ENCODE data around the gene CALU. TPM values are rescaled to one million over a fixed set of nuclear protein-coding genes. Genes with fewer than 3 reads are reported as not detected.

The CALU gene
- total and polyA plus RNA-seq, 8 donors, result 177 to 239 (median 205) TPM

- Histone ChIP-seq H3K4me3 (no peak overlapping the region), H3K27me3 (peaks cover 0 to 3% of the 10 kb centered on the region in 2 donors), H3K4me1 (no peaks in the 10 kb centered on the region), H3K36me3 (no peaks in the 10 kb centered on the region), H3K27ac (no peak overlapping the region), H3K9me3 (no peaks in the 10 kb centered on the region)
- intact Hi-C loops (cut with DNase I), result no loop called here
- no peak for ATAC-seq
- DNase-seq, result no peak
- TF ChIP-seq CTCF (IDR thresholded peaks at IDR 0.05), result no peak
Observed at GRCh38 chr7:128799451-128799850, 60.3 kb downstream of the CALU start.

GRCh38 chr7:128800567-128800966, 61.4 kb downstream of the CALU start:
- no peak for TF ChIP-seq CTCF (IDR thresholded peaks at IDR 0.05)
- no peaks in the 10 kb centered on the region for H3K36me3 ChIP-seq
- no peak for DNase-seq
- H3K9me3 ChIP-seq, result no peaks in the 10 kb centered on the region
- no peaks in the 10 kb centered on the region for H3K4me1 ChIP-seq
- intact Hi-C loops (cut with DNase I), result no loop called here
- ATAC-seq, result no peak
- no peak overlapping the region for H3K27ac ChIP-seq
- no peaks in the 10 kb centered on the region for H3K27me3 ChIP-seq
- H3K4me3 ChIP-seq, result no peak overlapping the region

- no peak overlapping the region for H3K4me3 ChIP-seq
- no peak for ATAC-seq
- no peak overlapping the region for H3K27ac ChIP-seq
- no peak for DNase-seq
- TF ChIP-seq CTCF (IDR thresholded peaks at IDR 0.05), result no peak
- intact Hi-C loops (cut with DNase I), result no loop called here
- H3K27me3 ChIP-seq, result no peaks in the 10 kb centered on the region
- H3K9me3 ChIP-seq, result no peaks in the 10 kb centered on the region
- H3K36me3 ChIP-seq, result no peaks in the 10 kb centered on the region
- H3K4me1 ChIP-seq, result no peaks in the 10 kb centered on the region
Observed at GRCh38 chr7:128801003-128801402, 61.8 kb downstream of the CALU start.

GRCh38 chr7:128801667-128802418, 62.7 kb downstream of the CALU start:
- no peak for ATAC-seq
- no peak for DNase-seq
- Histone ChIP-seq H3K9me3 (no peaks in the 10 kb centered on the region), H3K4me1 (no peaks in the 10 kb centered on the region), H3K27ac (no peak overlapping the region), H3K36me3 (no peaks in the 10 kb centered on the region), H3K4me3 (no peak overlapping the region), H3K27me3 (no peaks in the 10 kb centered on the region)
- no peak for TF ChIP-seq CTCF (IDR thresholded peaks at IDR 0.05)
- intact Hi-C loops (cut with DNase I), result no loop called here

- TF ChIP-seq CTCF (IDR thresholded peaks at IDR 0.05), result no peak
- Histone ChIP-seq H3K4me1 (no peaks in the 10 kb centered on the region), H3K36me3 (no peaks in the 10 kb centered on the region), H3K27ac (no peak overlapping the region), H3K4me3 (no peak overlapping the region), H3K27me3 (no peaks in the 10 kb centered on the region), H3K9me3 (no peaks in the 10 kb centered on the region)
- ATAC-seq, result no peak
- no peak for DNase-seq
- intact Hi-C loops (cut with DNase I), result no loop called here
Observed at GRCh38 chr7:128804484-128804883, 65.3 kb downstream of the CALU start.
